Keratinocyte (primary cell): ENCODE data around the gene TOLLIP.

Experiments
- CTCF ChIP-seq, 3 experiments: IDR thresholded peaks in 1 of 3; conservative IDR thresholded peaks in 1 of 3; optimal IDR thresholded peaks in 1 of 3; 2 replicates in 2 of 3; 3 replicates in 1 of 3; pipeline versions ENCODE3 to v1.5.1; 2011; ENCODE audit warnings: low read length in 3 of 3, mild to moderate bottlenecking in 3 of 3, moderate library complexity in 2 of 3, control low read depth in 1 of 3, inconsistent platforms in 1 of 3; ENCODE audit not compliant: insufficient read depth in 2 of 3; ENCODE audit errors: extremely low read depth in 1 of 3
- EZH2 ChIP-seq: IDR thresholded peaks from one replicate; pipeline ENCODE4 v1.6.1; 2012; ENCODE audit warnings: inconsistent platforms, mild to moderate bottlenecking, low read length, moderate library complexity

GRCh38 chr11:1237851-1238250 is 71.6 kb downstream of the TOLLIP start:
- TF ChIP-seq CTCF (optimal IDR thresholded peaks at IDR 0.05 in 1 of 3, IDR thresholded peaks at IDR 0.05 in 1 of 3, conservative IDR thresholded peaks at IDR 0.05 in 1 of 3; ENCODE audit: extremely low read depth in 1 of 3, insufficient read depth in 2 of 3, low read length in 3 of 3) (no peak), EZH2 (no peak)
